K562 (cell line): Measurements from ENCODE around the gene ARL4D. TPM values are rescaled to one million over a fixed set of nuclear protein-coding genes. Genes with fewer than 3 reads are reported as not detected.
A peak's percentile ranks its signal among the peaks of the same experiment; 100 is the strongest.

Source experiments
- ATF2 ChIP-seq: sonication (generic); formaldehyde crosslinking; IDR thresholded peaks from 2 replicates; pipeline ENCODE4 v1.8.1; 2022; ENCODE audit warnings: missing genetic modification reagents
- CTCFL ChIP-seq: IDR thresholded peaks from 2 replicates; pipeline ENCODE4 v1.6.1; 2011; ENCODE audit warnings: borderline replicate concordance, low read depth, mild to moderate bottlenecking, moderate library complexity, low read length; ENCODE audit not compliant: insufficient read depth, poor library complexity, severe bottlenecking
- KLF13 ChIP-seq: fragments of 450-650 bp; IDR thresholded peaks from 2 replicates; pipeline ENCODE4 v1.6.1; 2016; ENCODE audit warnings: missing genetic modification characterization, low read depth, mild to moderate bottlenecking, missing compliant biosample characterization, moderate library complexity, borderline replicate concordance
- ZNF277 ChIP-seq: fragments of 250-450 bp; sonication (Bioruptor Pico); IDR thresholded peaks from 2 replicates; pipeline ENCODE4 v1.8.0; 2022; ENCODE audit warnings: inconsistent platforms, mild to moderate bottlenecking, moderate library complexity, borderline replicate concordance
- polyA plus RNA-seq, 8 experiments: library from polyadenylated mRNA; depleted of rRNA in 4 of 8; stranded (reverse) in 5 of 8; unstranded in 3 of 8; fragments of >200 nt; fragmentation: Nextera tagmentation in 2 of 8; fragmentation: Illumina TruSeq in 1 of 8; extraction: Ambion mirVana in 2 of 8; extraction: Trizol in 1 of 8; gene quantifications; 2 replicates each; pipeline versions ENCODE4 v1.2.1 to v1.2.3, GENCODE V29; 2011 to 2014; ENCODE audit warnings: inconsistent platforms in 1 of 8, missing spikeins in 1 of 8
- total RNA-seq, 7 experiments: library from RNA; depleted of rRNA in 6 of 7; stranded (reverse); fragments of >200 nt in 6 of 7; fragmentation: Illumina TruSeq in 2 of 7; extraction: Trizol in 2 of 7; gene quantifications; 2 replicates each; pipeline versions ENCODE4 v1.2.1 to v1.2.3, GENCODE V29; 2011 to 2021; ENCODE audit warnings: low replicate concordance in 1 of 7
- TF ChIP-seq, protein P1 (sequence below): fragments of 250-450 bp; sonication (Bioruptor Pico); IDR thresholded peaks from 2 replicates; pipeline ENCODE4 v1.8.0; 2022; ENCODE audit warnings: inconsistent platforms
- TF ChIP-seq, protein P2 (sequence below), 2 experiments: fragments of 450-650 bp; formaldehyde crosslinking in 1 of 2; IDR thresholded peaks; 2 replicates each; pipeline versions ENCODE4 v1.4.0 to v1.6.1; 2014 to 2020; ENCODE audit warnings: mild to moderate bottlenecking in 2 of 2, borderline replicate concordance in 1 of 2, low read depth in 1 of 2

ARL4D gene
- total and polyA plus RNA-seq, 9 of the 15 experiments (the other 6 are each of a cell fraction or from before 2014, with no cell fraction given) = 0.07 to 0.53 (median 0.28) TPM; not detected in 1

DNA sequence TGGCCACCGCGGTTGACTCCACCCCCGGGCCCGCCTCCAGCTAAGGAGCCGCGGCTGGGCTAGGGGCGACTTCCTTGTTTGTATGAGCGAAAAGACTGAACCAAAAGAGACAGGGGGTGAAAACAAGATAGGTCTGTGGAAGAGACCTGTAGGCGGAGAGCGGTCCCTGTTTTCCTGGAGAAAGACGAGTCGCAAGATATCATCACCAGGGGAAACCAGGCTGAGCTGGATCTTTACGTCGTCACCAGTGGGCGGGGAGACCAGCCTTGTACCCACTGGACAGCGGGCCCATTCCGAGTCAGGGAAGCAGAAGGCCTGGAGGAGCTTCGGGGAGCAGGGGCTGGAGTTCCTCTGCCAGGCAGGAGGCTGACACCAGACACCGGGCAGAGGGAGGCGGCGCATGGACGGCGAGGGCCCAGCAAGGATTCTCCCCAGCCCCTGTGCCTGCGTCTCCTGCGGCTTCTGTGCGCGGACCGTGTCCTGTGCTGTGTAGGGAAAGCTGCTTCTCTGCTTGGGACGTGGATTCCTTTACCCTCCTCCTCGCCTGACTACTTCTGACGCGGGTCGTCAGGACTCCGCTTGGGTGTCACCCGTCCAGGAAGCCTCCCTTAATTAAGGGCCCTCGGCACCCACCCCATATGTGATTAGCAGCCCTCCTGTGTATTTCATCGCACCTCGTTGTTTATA lies 10.3 kb upstream of the ARL4D start (continued):
- TF ChIP-seq, protein P1, sequence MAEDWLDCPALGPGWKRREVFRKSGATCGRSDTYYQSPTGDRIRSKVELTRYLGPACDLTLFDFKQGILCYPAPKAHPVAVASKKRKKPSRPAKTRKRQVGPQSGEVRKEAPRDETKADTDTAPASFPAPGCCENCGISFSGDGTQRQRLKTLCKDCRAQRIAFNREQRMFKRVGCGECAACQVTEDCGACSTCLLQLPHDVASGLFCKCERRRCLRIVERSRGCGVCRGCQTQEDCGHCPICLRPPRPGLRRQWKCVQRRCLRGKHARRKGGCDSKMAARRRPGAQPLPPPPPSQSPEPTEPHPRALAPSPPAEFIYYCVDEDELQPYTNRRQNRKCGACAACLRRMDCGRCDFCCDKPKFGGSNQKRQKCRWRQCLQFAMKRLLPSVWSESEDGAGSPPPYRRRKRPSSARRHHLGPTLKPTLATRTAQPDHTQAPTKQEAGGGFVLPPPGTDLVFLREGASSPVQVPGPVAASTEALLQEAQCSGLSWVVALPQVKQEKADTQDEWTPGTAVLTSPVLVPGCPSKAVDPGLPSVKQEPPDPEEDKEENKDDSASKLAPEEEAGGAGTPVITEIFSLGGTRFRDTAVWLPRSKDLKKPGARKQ (CRISPR knock-in tag) = no peak
- TF ChIP-seq ZNF277 (CRISPR knock-in tag) (no peak), KLF13 (no peak), ATF2 (CRISPR knock-in tag) (no peak), CTCFL (no peak)
- TF ChIP-seq, protein P2, sequence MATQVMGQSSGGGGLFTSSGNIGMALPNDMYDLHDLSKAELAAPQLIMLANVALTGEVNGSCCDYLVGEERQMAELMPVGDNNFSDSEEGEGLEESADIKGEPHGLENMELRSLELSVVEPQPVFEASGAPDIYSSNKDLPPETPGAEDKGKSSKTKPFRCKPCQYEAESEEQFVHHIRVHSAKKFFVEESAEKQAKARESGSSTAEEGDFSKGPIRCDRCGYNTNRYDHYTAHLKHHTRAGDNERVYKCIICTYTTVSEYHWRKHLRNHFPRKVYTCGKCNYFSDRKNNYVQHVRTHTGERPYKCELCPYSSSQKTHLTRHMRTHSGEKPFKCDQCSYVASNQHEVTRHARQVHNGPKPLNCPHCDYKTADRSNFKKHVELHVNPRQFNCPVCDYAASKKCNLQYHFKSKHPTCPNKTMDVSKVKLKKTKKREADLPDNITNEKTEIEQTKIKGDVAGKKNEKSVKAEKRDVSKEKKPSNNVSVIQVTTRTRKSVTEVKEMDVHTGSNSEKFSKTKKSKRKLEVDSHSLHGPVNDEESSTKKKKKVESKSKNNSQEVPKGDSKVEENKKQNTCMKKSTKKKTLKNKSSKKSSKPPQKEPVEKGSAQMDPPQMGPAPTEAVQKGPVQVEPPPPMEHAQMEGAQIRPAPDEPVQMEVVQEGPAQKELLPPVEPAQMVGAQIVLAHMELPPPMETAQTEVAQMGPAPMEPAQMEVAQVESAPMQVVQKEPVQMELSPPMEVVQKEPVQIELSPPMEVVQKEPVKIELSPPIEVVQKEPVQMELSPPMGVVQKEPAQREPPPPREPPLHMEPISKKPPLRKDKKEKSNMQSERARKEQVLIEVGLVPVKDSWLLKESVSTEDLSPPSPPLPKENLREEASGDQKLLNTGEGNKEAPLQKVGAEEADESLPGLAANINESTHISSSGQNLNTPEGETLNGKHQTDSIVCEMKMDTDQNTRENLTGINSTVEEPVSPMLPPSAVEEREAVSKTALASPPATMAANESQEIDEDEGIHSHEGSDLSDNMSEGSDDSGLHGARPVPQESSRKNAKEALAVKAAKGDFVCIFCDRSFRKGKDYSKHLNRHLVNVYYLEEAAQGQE (IDR thresholded peaks at IDR 0.05; ENCODE audit: borderline replicate concordance) = peak; percentile 97
- TF ChIP-seq, protein P2 (CRISPR knock-in tag; IDR thresholded peaks at IDR 0.05; ENCODE audit: low read depth) = no peak
